Measurements from ENCODE around the gene SCAI. TPM values are rescaled to one million over a fixed set of nuclear protein-coding genes. Genes with fewer than 3 reads are reported as not detected.
"Not testable (repeated sequence)": the region's sequence is repeated elsewhere in the genome, so short reads cannot be mapped to it uniquely, and the experiment has no call there.

The SCAI gene
- total RNA-seq, 3 donors from 2014 or later (not counting 1 experiment from before 2014, with no cell fraction given) = 8.5 to 13.0 (median 10.7) TPM

GRCh38 chr9:125189011-125189360 lies 45.7 kb upstream of the SCAI start:
- Mint-ChIP-seq H3K4me3 (peak overlapping the region; percentile 94), H3K9me3 (no peaks in the 10 kb centered on the region), H3K27ac (peak overlapping the region; percentile 91), H3K36me3 (no peaks in the 10 kb centered on the region), H3K27me3 (ENCODE audit: low read depth in 2 of 2) (no peaks in the 10 kb centered on the region), H3K4me1 (peaks cover 15 to 23% of the 10 kb centered on the region in 2 donors)
- WGBS (ENCODE audit: insufficient coverage) = 0% methylated on average over 26 of the region's 26 CpGs
- intact Hi-C loops (cut with micrococcal nuclease) = loop anchor here (1.0 to 5.0 kb wide), 5 partner anchors 11 to 248 kb away; partner anchors contain the start of genes GAPVD1, GOLGA1, HSPA5 and RABEPK
- Histone ChIP-seq H3K36me3 (ENCODE audit: control insufficient read depth, insufficient read depth, low read length) (no peaks in the 10 kb centered on the region), H3K27ac (ENCODE audit: low read length) (peak overlapping the region; percentile 98), H3K4me3 (ENCODE audit: low read length) (peak overlapping the region; percentile 99), H3K4me1 (ENCODE audit: control insufficient read depth, insufficient read depth, low read length) (peaks cover 28% of the 10 kb centered on the region), H3K9me3 (ENCODE audit: control insufficient read depth, insufficient read depth, low read length) (no peaks in the 10 kb centered on the region), H3K27me3 (ENCODE audit: control insufficient read depth, insufficient read depth, low read length) (no peaks in the 10 kb centered on the region)
- ATAC-seq (peak; percentile 3 to 12 (median 11)), DNase-seq (peak in 1 of 2 donors; percentile 57)
- TF ChIP-seq CTCF (IDR thresholded peaks at IDR 0.05) = no peak

GRCh38 chr9:125183561-125183960 lies 40.2 kb upstream of the SCAI start:
- H3K27ac Mint-ChIP-seq = peak overlapping the region; percentile 14 to 43
- Histone ChIP-seq H3K27me3 (ENCODE audit: control insufficient read depth, insufficient read depth, low read length) (no peaks in the 10 kb centered on the region), H3K27ac (ENCODE audit: low read length) (no peak overlapping the region), H3K36me3 (ENCODE audit: control insufficient read depth, insufficient read depth, low read length) (no peaks in the 10 kb centered on the region), H3K9me3 (ENCODE audit: control insufficient read depth, insufficient read depth, low read length) (no peaks in the 10 kb centered on the region), H3K4me3 (ENCODE audit: low read length) (no peak overlapping the region), H3K4me1 (ENCODE audit: control insufficient read depth, insufficient read depth, low read length) (peaks cover 10% of the 10 kb centered on the region)
- no peaks in the 10 kb centered on the region for H3K9me3 Mint-ChIP-seq
- H3K4me3 Mint-ChIP-seq = no peak overlapping the region
- TF ChIP-seq CTCF (IDR thresholded peaks at IDR 0.05) = no peak
- intact Hi-C loops (cut with micrococcal nuclease) = no loop called here
- H3K27me3 Mint-ChIP-seq (ENCODE audit: low read depth in 2 of 2) = no peaks in the 10 kb centered on the region
- H3K36me3 Mint-ChIP-seq = no peaks in the 10 kb centered on the region
- DNase-seq = no peak
- peaks cover 52 to 66% of the 10 kb centered on the region in 2 donors for H3K4me1 Mint-ChIP-seq
- WGBS (ENCODE audit: insufficient coverage) = 85% methylated on average over 2 of the region's 2 CpGs
- no peak for ATAC-seq

DNA sequence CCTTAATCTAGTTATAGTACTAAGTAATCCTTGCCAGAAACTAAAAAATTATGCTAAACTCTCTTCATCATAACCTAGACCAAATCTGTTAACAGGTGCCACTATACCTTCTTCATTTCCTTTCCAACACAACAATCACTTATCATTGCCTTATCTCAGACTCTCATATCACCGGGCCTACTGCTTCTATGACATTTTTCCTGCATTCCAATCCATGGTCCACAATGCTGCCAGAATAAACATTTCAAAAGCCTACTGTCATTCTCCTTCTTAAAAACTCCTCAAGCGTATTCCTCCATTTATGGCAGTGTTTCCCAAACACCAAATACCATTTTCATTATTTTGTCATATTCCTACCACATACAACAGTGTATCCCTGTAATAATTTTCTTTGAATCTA lies 39.7 kb upstream of the SCAI start:
- H3K4me3 Mint-ChIP-seq = no peak overlapping the region
- peaks cover 52 to 67% of the 10 kb centered on the region in 2 donors for H3K4me1 Mint-ChIP-seq
- intact Hi-C loops (cut with micrococcal nuclease) = no loop called here
- no peaks in the 10 kb centered on the region for H3K36me3 Mint-ChIP-seq
- no peak for DNase-seq
- no peaks in the 10 kb centered on the region for H3K9me3 ChIP-seq (ENCODE audit: control insufficient read depth, insufficient read depth, low read length)
- H3K27me3 Mint-ChIP-seq (ENCODE audit: low read depth in 2 of 2) = no peaks in the 10 kb centered on the region
- ATAC-seq = no peak
- 97% methylated on average over 2 of the region's 2 CpGs for WGBS (ENCODE audit: insufficient coverage)
- no peaks in the 10 kb centered on the region for H3K27me3 ChIP-seq (ENCODE audit: control insufficient read depth, insufficient read depth, low read length)
- H3K27ac Mint-ChIP-seq = peak overlapping the region; percentile 14 to 43
- peaks cover 5% of the 10 kb centered on the region for H3K4me1 ChIP-seq (ENCODE audit: control insufficient read depth, insufficient read depth, low read length)
- H3K9me3 Mint-ChIP-seq = no peaks in the 10 kb centered on the region
- TF ChIP-seq CTCF (IDR thresholded peaks at IDR 0.05) = no peak
- H3K27ac ChIP-seq (ENCODE audit: low read length) = no peak overlapping the region
- no peak overlapping the region for H3K4me3 ChIP-seq (ENCODE audit: low read length)
- H3K36me3 ChIP-seq (ENCODE audit: control insufficient read depth, insufficient read depth, low read length) = no peaks in the 10 kb centered on the region

DNA sequence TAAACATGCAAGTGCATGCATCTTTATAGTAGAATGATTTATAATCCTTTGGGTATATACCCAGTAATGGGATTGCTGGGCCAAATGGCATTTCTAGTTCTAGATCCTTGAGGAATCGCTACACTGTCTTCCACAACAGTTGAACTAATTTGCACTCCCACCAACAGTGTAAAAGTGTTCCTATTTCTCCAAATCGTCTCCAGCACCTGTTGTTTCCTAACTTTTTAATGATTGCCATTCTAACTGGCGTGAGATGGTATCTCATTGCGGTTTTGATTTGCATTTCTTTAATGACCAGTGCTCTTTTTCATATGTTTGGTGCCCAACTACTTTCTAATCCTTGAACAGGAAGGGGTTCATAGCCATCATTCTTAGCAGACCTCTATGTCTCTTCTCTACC lies 38.4 kb upstream of the SCAI start:
- H3K27me3 Mint-ChIP-seq (ENCODE audit: low read depth in 2 of 2); H3K36me3 Mint-ChIP-seq; H3K4me1 ChIP-seq (ENCODE audit: control insufficient read depth, insufficient read depth, low read length); H3K4me3 ChIP-seq (ENCODE audit: low read length); H3K4me3 Mint-ChIP-seq; H3K9me3 ChIP-seq (ENCODE audit: control insufficient read depth, insufficient read depth, low read length); H3K36me3 ChIP-seq (ENCODE audit: control insufficient read depth, insufficient read depth, low read length); intact Hi-C loops (cut with micrococcal nuclease); H3K9me3 Mint-ChIP-seq; H3K27me3 ChIP-seq (ENCODE audit: control insufficient read depth, insufficient read depth, low read length); ATAC-seq; DNase-seq; H3K27ac ChIP-seq (ENCODE audit: low read length): not testable (repeated sequence)
- H3K27ac Mint-ChIP-seq = peak overlapping the region; percentile 30 to 63
- peaks cover 51 to 68% of the 10 kb centered on the region in 2 donors for H3K4me1 Mint-ChIP-seq
- 100% methylated on average over 4 of the region's 4 CpGs for WGBS (ENCODE audit: insufficient coverage)
